ENCODE results near the gene SLC1A4.

DNA sequence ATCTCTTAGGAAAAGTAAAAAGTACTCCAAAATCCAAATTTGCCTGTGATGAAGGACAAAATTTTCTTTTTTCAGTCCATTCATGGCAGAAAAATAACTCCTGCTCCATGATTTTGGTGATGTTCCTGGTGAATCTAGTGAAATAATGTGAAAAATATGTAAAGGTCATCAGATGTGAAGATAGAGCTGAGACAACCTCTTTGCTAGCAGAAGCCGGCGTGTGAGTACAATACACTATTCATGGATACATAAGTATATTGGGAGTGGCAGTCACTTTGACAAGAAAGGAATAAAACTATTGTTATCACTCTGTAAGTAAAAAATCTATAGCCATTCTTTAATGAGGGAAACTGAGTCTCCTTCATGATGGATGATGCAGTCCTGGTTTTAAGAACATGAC is 6.3 kb upstream of the SLC1A4 start:
- TF ChIP-seq, protein P1, sequence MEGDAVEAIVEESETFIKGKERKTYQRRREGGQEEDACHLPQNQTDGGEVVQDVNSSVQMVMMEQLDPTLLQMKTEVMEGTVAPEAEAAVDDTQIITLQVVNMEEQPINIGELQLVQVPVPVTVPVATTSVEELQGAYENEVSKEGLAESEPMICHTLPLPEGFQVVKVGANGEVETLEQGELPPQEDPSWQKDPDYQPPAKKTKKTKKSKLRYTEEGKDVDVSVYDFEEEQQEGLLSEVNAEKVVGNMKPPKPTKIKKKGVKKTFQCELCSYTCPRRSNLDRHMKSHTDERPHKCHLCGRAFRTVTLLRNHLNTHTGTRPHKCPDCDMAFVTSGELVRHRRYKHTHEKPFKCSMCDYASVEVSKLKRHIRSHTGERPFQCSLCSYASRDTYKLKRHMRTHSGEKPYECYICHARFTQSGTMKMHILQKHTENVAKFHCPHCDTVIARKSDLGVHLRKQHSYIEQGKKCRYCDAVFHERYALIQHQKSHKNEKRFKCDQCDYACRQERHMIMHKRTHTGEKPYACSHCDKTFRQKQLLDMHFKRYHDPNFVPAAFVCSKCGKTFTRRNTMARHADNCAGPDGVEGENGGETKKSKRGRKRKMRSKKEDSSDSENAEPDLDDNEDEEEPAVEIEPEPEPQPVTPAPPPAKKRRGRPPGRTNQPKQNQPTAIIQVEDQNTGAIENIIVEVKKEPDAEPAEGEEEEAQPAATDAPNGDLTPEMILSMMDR (IDR thresholded peaks at IDR 0.05): no peak
- TF ChIP-seq POLR2A (IDR thresholded peaks at IDR 0.05): no peak

Measured in thyroid gland (tissue), 4 donors.